ENCODE results near the gene ZNF496. TPM values are rescaled to one million over a fixed set of nuclear protein-coding genes. Genes with fewer than 3 reads are reported as not detected.
A peak's percentile ranks its signal among the peaks of the same experiment; 100 is the strongest.
"Not testable (repeated sequence)": the region's sequence is repeated elsewhere in the genome, so short reads cannot be mapped to it uniquely, and the experiment has no call there.

ZNF496 gene
- total and polyA plus RNA-seq, 4 donors, result 8.2 to 43.4 (median 15.6) TPM

DNA sequence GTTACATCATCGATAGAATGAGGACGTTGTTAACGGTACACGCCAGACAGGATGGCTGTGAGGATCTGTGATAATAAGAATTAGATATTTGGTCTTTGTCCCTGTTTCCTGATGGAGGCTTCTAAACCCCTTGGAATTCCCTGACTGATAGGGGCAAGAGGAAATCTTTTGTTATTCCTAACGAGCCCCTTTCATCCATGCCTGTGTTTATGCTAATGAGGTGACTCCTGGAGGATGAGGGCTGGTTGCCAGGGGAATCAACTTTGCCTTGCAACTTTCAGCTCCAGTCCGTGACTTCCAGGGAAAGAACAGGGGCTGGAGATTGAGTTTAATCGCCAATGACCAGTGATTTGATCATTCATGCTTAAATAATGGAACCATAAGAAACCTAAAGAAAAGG, 45.0 kb upstream of the ZNF496 start:
- ATAC-seq (ENCODE audit: insufficient read depth, low FRiP score), result no peak
- DNase-seq, result no peak
- 34 to 46% methylated on average over 7 of the region's 7 CpGs for WGBS, 2 donors

DNA sequence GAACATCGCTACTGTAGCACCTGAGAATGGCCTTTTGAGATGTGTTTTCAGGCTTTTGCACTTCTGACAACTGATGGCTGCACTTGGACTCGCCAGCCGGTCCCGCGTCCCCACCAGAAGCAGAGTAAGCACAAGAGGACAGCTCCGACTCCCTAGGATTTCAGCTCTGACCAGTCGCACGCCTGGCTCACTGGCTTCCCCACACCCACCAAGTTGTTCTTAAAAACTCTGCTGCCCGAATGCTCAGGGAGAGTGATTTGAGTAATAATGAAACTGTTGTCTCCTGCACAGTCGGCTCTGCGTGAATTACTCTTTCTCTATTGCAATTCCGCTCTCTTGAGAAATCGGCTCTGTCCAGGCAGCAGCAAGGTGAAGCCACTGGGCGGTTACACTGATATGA, 44.1 kb upstream of the ZNF496 start:
- no peak for ATAC-seq (ENCODE audit: insufficient read depth, low FRiP score)
- no peaks in the 10 kb centered on the region for H3K4me1 ChIP-seq (ENCODE audit: control insufficient read depth in 5 of 5, insufficient read depth in 5 of 5, low read length in 5 of 5)

More for the DNA sequence above, 45.0 kb upstream of the ZNF496 start:
- H3K4me3 ChIP-seq, result no peak overlapping the region
- H3K4me1 ChIP-seq (ENCODE audit: control insufficient read depth in 5 of 5, insufficient read depth in 5 of 5, low read length in 5 of 5), result no peaks in the 10 kb centered on the region
- no peak overlapping the region for H3K9ac ChIP-seq (ENCODE audit: insufficient read depth in 1 of 2, low read length in 2 of 2)
- TF ChIP-seq, protein P1, sequence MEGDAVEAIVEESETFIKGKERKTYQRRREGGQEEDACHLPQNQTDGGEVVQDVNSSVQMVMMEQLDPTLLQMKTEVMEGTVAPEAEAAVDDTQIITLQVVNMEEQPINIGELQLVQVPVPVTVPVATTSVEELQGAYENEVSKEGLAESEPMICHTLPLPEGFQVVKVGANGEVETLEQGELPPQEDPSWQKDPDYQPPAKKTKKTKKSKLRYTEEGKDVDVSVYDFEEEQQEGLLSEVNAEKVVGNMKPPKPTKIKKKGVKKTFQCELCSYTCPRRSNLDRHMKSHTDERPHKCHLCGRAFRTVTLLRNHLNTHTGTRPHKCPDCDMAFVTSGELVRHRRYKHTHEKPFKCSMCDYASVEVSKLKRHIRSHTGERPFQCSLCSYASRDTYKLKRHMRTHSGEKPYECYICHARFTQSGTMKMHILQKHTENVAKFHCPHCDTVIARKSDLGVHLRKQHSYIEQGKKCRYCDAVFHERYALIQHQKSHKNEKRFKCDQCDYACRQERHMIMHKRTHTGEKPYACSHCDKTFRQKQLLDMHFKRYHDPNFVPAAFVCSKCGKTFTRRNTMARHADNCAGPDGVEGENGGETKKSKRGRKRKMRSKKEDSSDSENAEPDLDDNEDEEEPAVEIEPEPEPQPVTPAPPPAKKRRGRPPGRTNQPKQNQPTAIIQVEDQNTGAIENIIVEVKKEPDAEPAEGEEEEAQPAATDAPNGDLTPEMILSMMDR (IDR thresholded peaks at IDR 0.05; ENCODE audit: control extremely low read depth, extremely low read depth), result no peak
- peaks cover 0 to 4% (median 0%) of the 10 kb centered on the region in 3 donors for H3K27me3 ChIP-seq (ENCODE audit: control insufficient read depth in 3 of 3, insufficient read depth in 3 of 3, low read length in 2 of 3)
- H3K36me3 ChIP-seq (ENCODE audit: control insufficient read depth in 4 of 4, insufficient read depth in 4 of 4, low read length in 4 of 4), result no peaks in the 10 kb centered on the region
- no peak overlapping the region for H3K27ac ChIP-seq (ENCODE audit: low read depth in 1 of 2, low read length in 1 of 2)
- H3K9me3 ChIP-seq (ENCODE audit: control insufficient read depth in 4 of 4, insufficient read depth in 3 of 4, low read length in 3 of 4), result peaks cover 0 to 3% (median 0%) of the 10 kb centered on the region in 4 donors

DNA sequence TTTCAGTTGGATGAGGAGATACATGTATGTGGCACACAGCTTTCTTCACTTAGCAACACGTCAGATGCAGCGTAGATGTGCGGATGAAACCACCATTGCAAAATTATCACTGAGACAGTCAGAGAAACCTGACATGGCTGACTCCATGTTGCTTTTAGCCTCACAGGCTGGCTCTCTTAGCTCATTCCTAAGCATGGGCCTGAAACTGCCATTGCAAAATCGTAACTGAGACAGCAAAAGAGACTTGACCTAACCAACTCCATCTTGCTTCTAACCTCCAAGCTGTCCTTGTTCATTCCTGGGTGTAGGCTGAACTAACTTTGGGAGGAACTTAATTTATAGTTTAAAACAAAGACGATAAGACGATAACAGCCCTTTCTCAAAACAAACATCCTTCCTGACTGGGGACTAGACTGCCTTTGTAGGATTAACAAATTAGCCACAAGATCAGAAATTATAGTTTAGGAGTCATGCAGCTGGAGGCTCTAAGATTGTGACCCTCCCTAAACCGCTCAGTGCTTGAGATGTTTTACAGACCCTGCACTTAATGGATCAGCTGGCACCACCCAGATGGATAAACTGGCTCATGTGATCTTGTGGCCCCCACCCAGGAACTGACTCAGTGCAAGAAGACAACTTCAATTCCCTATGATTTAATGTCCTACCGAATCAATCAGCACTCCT, 43.1 kb upstream of the ZNF496 start:
- H3K9ac ChIP-seq (ENCODE audit: insufficient read depth in 1 of 2, low read length in 2 of 2); DNase-seq; H3K9me3 ChIP-seq (ENCODE audit: control insufficient read depth in 4 of 4, insufficient read depth in 3 of 4, low read length in 3 of 4); H3K36me3 ChIP-seq (ENCODE audit: control insufficient read depth in 4 of 4, insufficient read depth in 4 of 4, low read length in 4 of 4); ATAC-seq (ENCODE audit: insufficient read depth, low FRiP score); H3K27ac ChIP-seq (ENCODE audit: low read depth in 1 of 2, low read length in 1 of 2); H3K4me3 ChIP-seq; H3K27me3 ChIP-seq (ENCODE audit: control insufficient read depth in 3 of 3, insufficient read depth in 3 of 3, low read length in 2 of 3); H3K4me1 ChIP-seq (ENCODE audit: control insufficient read depth in 5 of 5, insufficient read depth in 5 of 5, low read length in 5 of 5): not testable (repeated sequence)
- 83 to 84% methylated on average over 8 of the region's 8 CpGs for WGBS, 2 donors

More for the DNA sequence above, 44.1 kb upstream of the ZNF496 start:
- H3K27me3 ChIP-seq (ENCODE audit: control insufficient read depth in 3 of 3, insufficient read depth in 3 of 3, low read length in 2 of 3), result peaks cover 0 to 4% (median 0%) of the 10 kb centered on the region in 3 donors
- TF ChIP-seq, protein P1 (IDR thresholded peaks at IDR 0.05; ENCODE audit: control extremely low read depth, extremely low read depth), result no peak
- 85 to 86% methylated on average over 14 of the region's 14 CpGs for WGBS, 2 donors
- H3K36me3 ChIP-seq (ENCODE audit: control insufficient read depth in 4 of 4, insufficient read depth in 4 of 4, low read length in 4 of 4), result no peaks in the 10 kb centered on the region
- H3K27ac ChIP-seq (ENCODE audit: low read depth in 1 of 2, low read length in 1 of 2), result no peak overlapping the region
- DNase-seq, result no peak
- H3K9me3 ChIP-seq (ENCODE audit: control insufficient read depth in 4 of 4, insufficient read depth in 3 of 4, low read length in 3 of 4), result peaks cover 0 to 3% (median 0%) of the 10 kb centered on the region in 4 donors
- H3K9ac ChIP-seq (ENCODE audit: insufficient read depth in 1 of 2, low read length in 2 of 2), result no peak overlapping the region
- no peak overlapping the region for H3K4me3 ChIP-seq

DNA sequence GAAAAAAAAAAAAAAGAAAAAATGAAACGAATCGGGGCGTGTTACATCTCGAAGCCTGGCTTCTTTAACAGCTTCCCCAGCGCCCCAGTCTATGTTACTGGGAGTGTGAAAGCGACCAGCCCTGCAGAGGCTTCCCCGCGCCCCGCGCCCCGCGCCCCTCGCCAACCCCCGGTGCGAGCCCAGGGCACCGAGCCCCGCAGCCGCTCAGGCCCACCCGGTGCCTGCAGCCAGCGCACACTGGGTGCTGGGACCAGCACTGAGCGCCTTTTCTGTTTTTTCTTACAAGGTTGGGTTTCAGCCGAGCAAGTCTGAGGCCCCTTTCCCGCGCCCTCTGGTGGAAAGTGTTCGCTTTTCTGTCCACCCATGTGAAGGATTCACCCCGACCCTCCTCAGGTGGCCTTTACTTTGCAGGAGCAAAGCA, 42.1 kb upstream of the ZNF496 start:
- Histone ChIP-seq H3K27me3 (ENCODE audit: control insufficient read depth in 3 of 3, insufficient read depth in 3 of 3, low read length in 2 of 3) (peaks cover 0 to 4% (median 0%) of the 10 kb centered on the region in 3 donors), H3K36me3 (ENCODE audit: control insufficient read depth in 4 of 4, insufficient read depth in 4 of 4, low read length in 4 of 4) (no peaks in the 10 kb centered on the region), H3K9me3 (ENCODE audit: control insufficient read depth in 4 of 4, insufficient read depth in 3 of 4, low read length in 3 of 4) (peaks cover 0 to 2% (median 0%) of the 10 kb centered on the region in 4 donors), H3K4me3 (no peak overlapping the region), H3K27ac (ENCODE audit: low read depth in 1 of 2, low read length in 1 of 2) (no peak overlapping the region), H3K9ac (ENCODE audit: insufficient read depth in 1 of 2, low read length in 2 of 2) (no peak overlapping the region), H3K4me1 (ENCODE audit: control insufficient read depth in 5 of 5, insufficient read depth in 5 of 5, low read length in 5 of 5) (no peaks in the 10 kb centered on the region)
- ATAC-seq (ENCODE audit: insufficient read depth, low FRiP score) (peak; percentile 44), DNase-seq (peak; percentile 53 to 57 (median 55))
- 10 to 13% methylated on average over 26 of the region's 26 CpGs for WGBS, 2 donors
- TF ChIP-seq, protein P1 (IDR thresholded peaks at IDR 0.05; ENCODE audit: control extremely low read depth, extremely low read depth), result peak; percentile 9

Measured in lung (tissue), 12 donors.